Hepatocyte (in vitro differentiated cells): Measurements from ENCODE around the gene ARHGAP33. TPM values are rescaled to one million over a fixed set of nuclear protein-coding genes. Genes with fewer than 3 reads are reported as not detected.

ENCODE experiments used
- DNase-seq: peaks from one replicate; pipeline ENCODE4 v3.0.0-alpha.2; 2016; ENCODE audit warnings: low spot score
- H2AFZ ChIP-seq: fragments of 200-600 bp; sonication (generic); 2 replicates; pipeline ENCODE4 v1.6.0; 2016; ENCODE audit warnings: antibody characterized with exemption, mild to moderate bottlenecking
- H3K27ac ChIP-seq: fragments of 200-600 bp; sonication (generic); 2 replicates; pipeline ENCODE4 v1.5.1; 2016; ENCODE audit warnings: mild to moderate bottlenecking
- H3K27me3 ChIP-seq: fragments of 200-600 bp; sonication (generic); 2 replicates; pipeline ENCODE4 v1.6.1; 2016
- H3K36me3 ChIP-seq: fragments of 200-600 bp; sonication (generic); replicated peaks from 2 replicates; pipeline ENCODE4 v1.5.1; 2016; ENCODE audit warnings: low read depth; ENCODE audit not compliant: insufficient read depth
- H3K4me1 ChIP-seq: fragments of 200-600 bp; sonication (generic); 2 replicates; pipeline ENCODE4 v1.5.1; 2016; ENCODE audit warnings: mild to moderate bottlenecking, moderate library complexity; ENCODE audit not compliant: insufficient read depth
- H3K4me2 ChIP-seq: fragments of 200-600 bp; sonication (generic); 2 replicates; pipeline ENCODE4 v1.6.0; 2016
- H3K4me3 ChIP-seq: fragments of 200-600 bp; sonication (generic); 2 replicates; pipeline ENCODE4 v1.5.1; 2016; ENCODE audit warnings: mild to moderate bottlenecking
- H3K79me2 ChIP-seq: fragments of 200-600 bp; sonication (generic); 2 replicates; pipeline ENCODE4 v1.6.0; 2017; ENCODE audit warnings: mild to moderate bottlenecking
- H3K9me2 ChIP-seq: fragments of 200-600 bp; sonication (generic); replicated peaks from 2 replicates; pipeline ENCODE4 v1.6.0; 2017; ENCODE audit warnings: mild to moderate bottlenecking; ENCODE audit not compliant: insufficient read depth
- H3K9me3 ChIP-seq: fragments of 200-600 bp; sonication (generic); 2 replicates; pipeline ENCODE4 v1.5.1; 2016; ENCODE audit warnings: low read depth, mild to moderate bottlenecking
- H4K20me1 ChIP-seq: fragments of 200-600 bp; sonication (generic); 2 replicates; pipeline ENCODE4 v1.6.0; 2016; ENCODE audit warnings: mild to moderate bottlenecking; ENCODE audit not compliant: insufficient read depth, poor library complexity, severe bottlenecking
- CTCF ChIP-seq: fragments of 200-600 bp; sonication (generic); IDR thresholded peaks from 2 replicates; pipeline ENCODE4 v1.5.1; 2016; ENCODE audit warnings: antibody characterized with exemption, mild to moderate bottlenecking; ENCODE audit not compliant: poor library complexity
- EZH2 ChIP-seq: fragments of 200-600 bp; sonication (generic); IDR thresholded peaks from 2 replicates; pipeline ENCODE4 v1.6.1; 2016; ENCODE audit warnings: antibody characterized with exemption, mild to moderate bottlenecking, borderline replicate concordance
- EZH2phosphoT487 ChIP-seq: fragments of 200-600 bp; sonication (generic); IDR thresholded peaks from one replicate; pipeline ENCODE4 v1.6.1; 2018; ENCODE audit warnings: antibody characterized with exemption, mild to moderate bottlenecking, low read depth, moderate library complexity; ENCODE audit not compliant: unreplicated experiment, severe bottlenecking
- WGBS: methylation state at CpG from one replicate; pipeline ENCODE4 v1.1.6; 2016; ENCODE audit warnings: low lambda C conversion rate; ENCODE audit errors: missing lambda C conversion rate; 5-methylcytosine and 5-hydroxymethylcytosine counted together
- polyA plus RNA-seq: library from polyadenylated mRNA; unstranded; fragments of >200 nt; fragmentation: Nextera tagmentation; extraction: Ambion mirVana; gene quantifications from 2 replicates; pipeline ENCODE4 v1.2.1, GENCODE V29; 2016
- total RNA-seq: library from RNA; depleted of rRNA; stranded (reverse); fragments of >200 nt; gene quantifications from 2 replicates; pipeline ENCODE4 v1.2.3, GENCODE V29; 2014

The ARHGAP33 gene
- total and polyA plus RNA-seq, 2 experiments from 2014 or later = 6.7 to 7.9 TPM

GRCh38 chr19:35736913-35737886 lies 38.2 kb upstream of the ARHGAP33 start:
- H3K4me3 ChIP-seq = no peak overlapping the region
- H3K27me3 ChIP-seq = no peaks in the 10 kb centered on the region
- 94% methylated on average over 22 of the region's 22 CpGs for WGBS
- DNase-seq = no peak
- TF ChIP-seq CTCF = no peak
- no peak for TF ChIP-seq EZH2
- no peak for TF ChIP-seq EZH2phosphoT487
- no peaks in the 10 kb centered on the region for H3K9me3 ChIP-seq
- H3K4me1 ChIP-seq = peaks cover 4% of the 10 kb centered on the region
- H4K20me1 ChIP-seq = no peaks in the 10 kb centered on the region
- H3K36me3 ChIP-seq = no peaks in the 10 kb centered on the region
- H3K4me2 ChIP-seq = no peak overlapping the region
- no peaks in the 10 kb centered on the region for H3K9me2 ChIP-seq
- no peak overlapping the region for H2AFZ ChIP-seq
- H3K27ac ChIP-seq = no peak overlapping the region
- H3K79me2 ChIP-seq = no peaks in the 10 kb centered on the region

GRCh38 chr19:35738021-35738886 lies 37.1 kb upstream of the ARHGAP33 start:
- TF ChIP-seq EZH2 = no peak
- no peak for TF ChIP-seq EZH2phosphoT487
- TF ChIP-seq CTCF = no peak
- no peak overlapping the region for H3K4me2 ChIP-seq

GRCh38 chr19:35738887-35739229 lies 36.5 kb upstream of the ARHGAP33 start:
- Histone ChIP-seq H2AFZ (no peak overlapping the region), H3K9me3 (no peaks in the 10 kb centered on the region), H3K9me2 (no peaks in the 10 kb centered on the region), H3K4me2 (no peak overlapping the region), H3K4me1 (peaks cover 4% of the 10 kb centered on the region), H3K27ac (no peak overlapping the region), H3K79me2 (no peaks in the 10 kb centered on the region), H3K4me3 (no peak overlapping the region), H3K27me3 (no peaks in the 10 kb centered on the region), H3K36me3 (no peaks in the 10 kb centered on the region), H4K20me1 (no peaks in the 10 kb centered on the region)
- no peak for DNase-seq
- 95% methylated on average over 2 of the region's 2 CpGs for WGBS
- TF ChIP-seq CTCF = no peak

More at GRCh38 chr19:35738021-35738886, 37.1 kb upstream of the ARHGAP33 start:
- Histone ChIP-seq H3K79me2 (no peaks in the 10 kb centered on the region), H3K9me3 (no peaks in the 10 kb centered on the region), H4K20me1 (no peaks in the 10 kb centered on the region), H3K36me3 (no peaks in the 10 kb centered on the region), H3K27me3 (no peaks in the 10 kb centered on the region), H3K4me1 (peaks cover 4% of the 10 kb centered on the region), H3K27ac (no peak overlapping the region), H3K4me3 (no peak overlapping the region), H2AFZ (no peak overlapping the region), H3K9me2 (no peaks in the 10 kb centered on the region)
- DNase-seq = no peak
- 96% methylated on average over 37 of the region's 37 CpGs for WGBS
